GM21723 (cell line): ENCODE data around the gene TMEM107.

Experiments
- ATAC-seq: cut with Tn5 transposase; IDR thresholded peaks from one replicate; pipeline ENCODE4 v1.9.1; 2021; ENCODE audit warnings: mild to moderate bottlenecking, moderate library complexity; ENCODE audit not compliant: unreplicated experiment

Gene TMEM107

GRCh38 chr17:8138672-8139371 lies 37.4 kb downstream of the TMEM107 start:
- ATAC-seq: peak; percentile 78

- ATAC-seq: no peak
Measured at GRCh38 chr17:8138374-8138671, 37.9 kb downstream of the TMEM107 start.

- ATAC-seq: no peak
Measured at GRCh38 chr17:8137645-8138373, 38.4 kb downstream of the TMEM107 start.

DNA sequence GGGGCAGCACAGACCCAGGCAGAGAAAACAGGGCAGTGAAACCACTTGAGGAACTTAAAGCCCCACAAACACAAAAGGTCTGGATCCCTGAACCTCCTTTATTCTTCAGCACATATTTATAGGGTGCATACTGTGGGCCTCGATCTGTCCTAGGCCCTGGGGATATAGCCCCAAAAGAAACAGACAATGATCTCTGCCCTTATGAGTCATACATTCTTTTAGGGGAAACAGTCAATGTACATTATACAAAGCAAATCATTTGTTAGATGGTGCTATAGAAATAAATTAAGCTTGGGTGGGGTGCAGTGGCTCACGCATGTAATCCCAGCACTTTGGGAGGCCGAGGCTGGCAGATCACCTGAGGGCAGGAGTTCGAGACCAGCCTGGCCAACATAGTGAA lies 42.2 kb downstream of the TMEM107 start:
- no peak for ATAC-seq

DNA sequence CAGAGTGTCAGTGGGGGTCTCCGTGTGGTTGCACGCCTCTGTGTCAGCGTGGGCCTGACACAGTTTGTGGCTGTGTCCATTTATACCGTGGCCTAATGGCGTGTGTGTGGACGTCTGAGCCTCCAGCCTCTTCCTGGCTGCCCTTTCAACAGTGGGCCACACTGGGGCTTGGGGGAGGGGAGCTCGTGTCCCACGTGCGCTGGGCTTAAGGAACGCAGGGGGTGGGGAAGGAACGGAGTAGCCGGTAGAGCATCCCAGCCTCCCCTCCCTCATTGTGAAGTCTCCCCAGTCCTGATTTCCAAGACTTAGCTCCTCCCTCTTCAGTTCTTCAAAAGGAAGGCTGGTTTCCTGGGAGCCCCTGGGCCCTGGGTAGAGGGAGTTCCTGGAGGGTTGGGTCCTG lies 42.8 kb downstream of the TMEM107 start:
- ATAC-seq: no peak

DNA sequence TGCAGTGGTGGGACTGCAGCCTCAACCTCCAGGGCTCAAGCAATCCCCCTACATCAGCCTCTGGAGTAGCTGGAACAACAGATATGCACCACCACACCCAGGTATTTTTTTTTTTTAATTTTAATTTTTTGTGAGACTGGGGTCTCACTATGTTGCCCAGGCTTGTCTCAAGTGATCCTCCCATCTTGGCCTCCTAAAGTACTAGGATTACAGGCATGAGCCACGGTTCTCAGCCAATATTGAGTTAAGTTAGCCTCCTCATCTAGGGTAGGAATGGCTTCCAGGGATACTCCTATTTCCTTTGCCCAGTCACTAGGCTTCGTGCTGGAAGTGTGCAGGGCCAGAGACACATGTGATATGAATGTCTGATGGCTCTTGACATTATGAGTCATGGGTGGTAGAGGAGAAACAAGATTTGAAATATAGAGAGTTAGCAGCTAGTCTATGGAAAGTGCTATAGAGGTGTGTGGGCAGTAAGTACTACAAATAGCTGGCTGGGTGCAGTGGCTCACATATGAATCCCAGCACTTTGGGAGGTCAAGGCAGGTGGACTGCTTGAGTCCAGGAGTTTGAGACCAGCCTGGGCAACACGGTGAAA lies 44.2 kb downstream of the TMEM107 start:
- ATAC-seq: no peak

GRCh38 chr17:8128125-8128784 lies 47.9 kb downstream of the TMEM107 start:
- no peak for ATAC-seq

DNA sequence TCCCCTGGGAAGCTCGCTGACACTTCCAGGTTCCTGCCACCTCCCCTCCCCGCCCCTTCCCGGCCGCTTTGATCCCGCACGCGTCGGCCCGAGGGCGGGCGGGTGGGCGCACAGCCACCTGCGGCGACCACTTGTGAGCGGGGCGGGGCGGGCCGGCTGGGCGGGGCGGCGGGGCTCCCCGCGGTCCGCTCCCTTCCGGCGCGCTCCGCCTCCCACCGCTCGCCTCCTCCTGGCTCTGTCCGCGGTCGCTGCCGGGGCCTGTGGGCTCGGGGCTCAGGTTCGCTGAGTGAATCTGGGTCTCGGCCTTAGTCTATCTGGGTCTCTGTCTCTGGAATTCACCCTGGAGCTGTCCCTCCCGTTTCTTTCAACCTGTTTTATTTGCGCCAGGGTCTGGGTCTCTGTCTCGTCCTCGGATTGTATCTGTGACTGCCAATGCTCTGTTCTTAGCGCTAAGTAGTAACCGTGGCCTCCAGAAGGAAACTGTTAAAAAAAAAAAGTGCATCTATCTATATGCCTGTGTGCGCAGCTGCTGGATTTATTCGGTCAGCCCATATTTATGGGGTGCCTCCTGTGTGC lies 49.6 kb downstream of the TMEM107 start:
- ATAC-seq: peak; percentile 32

DNA sequence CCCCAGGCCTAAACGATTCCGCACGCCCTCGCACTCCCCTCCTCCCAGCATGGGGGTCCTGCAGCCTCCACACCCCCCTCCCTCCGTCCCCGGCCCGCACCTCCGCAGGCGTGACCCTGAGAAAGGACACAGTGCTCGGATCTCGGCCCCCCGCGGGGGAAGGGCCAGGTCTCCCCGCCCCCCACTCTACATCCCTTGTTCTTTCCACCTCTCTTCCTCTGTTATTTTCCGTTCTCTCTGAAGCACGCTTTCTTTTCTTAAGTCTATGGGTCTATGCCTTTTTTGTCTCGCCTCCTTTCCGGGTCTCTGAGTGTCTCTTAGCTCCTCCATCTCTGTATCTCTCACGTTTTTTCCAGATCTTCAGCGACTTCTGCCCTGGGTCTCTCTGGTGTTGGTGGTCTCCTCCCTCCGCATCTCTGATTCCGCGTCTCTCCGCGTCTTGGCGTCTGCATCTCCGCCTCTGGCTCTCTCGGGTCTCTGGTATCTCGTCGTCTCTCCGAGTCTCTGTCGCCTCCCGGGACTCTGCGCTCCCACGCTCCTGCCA lies 50.2 kb downstream of the TMEM107 start:
- no peak for ATAC-seq

GRCh38 chr17:8125154-8125946 lies 50.8 kb downstream of the TMEM107 start:
- peak; percentile 25 for ATAC-seq

DNA sequence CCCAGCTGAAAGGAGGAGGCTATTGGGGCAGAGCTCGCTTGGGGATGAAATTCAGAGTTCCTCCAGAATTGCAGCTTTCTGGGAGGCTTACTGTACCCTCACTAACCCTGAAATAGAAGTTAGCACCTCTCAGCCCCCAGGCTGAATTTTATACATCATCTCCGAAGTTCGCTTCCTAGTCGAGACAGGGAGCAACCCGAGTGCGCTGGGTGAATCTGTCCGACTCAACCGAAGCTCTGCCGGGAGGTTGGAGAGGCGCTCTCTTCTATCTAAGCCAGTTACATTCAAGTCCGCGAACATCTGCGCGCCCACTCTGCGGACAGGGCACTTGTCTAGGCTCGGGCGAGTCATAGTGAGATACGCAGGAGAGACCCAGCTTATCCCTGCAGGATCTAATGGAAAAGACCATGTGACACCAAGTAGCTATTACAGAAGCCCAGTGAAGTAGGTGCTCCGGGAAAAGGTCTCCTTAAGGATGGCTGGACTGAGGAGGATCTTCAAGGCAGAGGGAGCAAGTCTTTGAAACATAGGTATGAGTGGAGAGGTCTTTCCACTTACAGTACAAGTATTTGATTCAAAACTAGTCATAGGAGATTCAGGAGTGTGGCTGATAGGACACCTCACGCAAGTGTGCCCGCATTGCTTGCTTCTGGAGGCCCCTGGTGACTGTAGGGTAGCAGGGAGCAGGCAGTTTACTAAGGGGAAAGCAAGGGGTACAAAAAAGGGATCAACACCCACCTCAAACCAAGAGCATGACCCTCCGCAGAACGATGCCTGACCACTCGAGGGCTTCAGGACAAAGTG lies 51.6 kb downstream of the TMEM107 start:
- no peak for ATAC-seq

DNA sequence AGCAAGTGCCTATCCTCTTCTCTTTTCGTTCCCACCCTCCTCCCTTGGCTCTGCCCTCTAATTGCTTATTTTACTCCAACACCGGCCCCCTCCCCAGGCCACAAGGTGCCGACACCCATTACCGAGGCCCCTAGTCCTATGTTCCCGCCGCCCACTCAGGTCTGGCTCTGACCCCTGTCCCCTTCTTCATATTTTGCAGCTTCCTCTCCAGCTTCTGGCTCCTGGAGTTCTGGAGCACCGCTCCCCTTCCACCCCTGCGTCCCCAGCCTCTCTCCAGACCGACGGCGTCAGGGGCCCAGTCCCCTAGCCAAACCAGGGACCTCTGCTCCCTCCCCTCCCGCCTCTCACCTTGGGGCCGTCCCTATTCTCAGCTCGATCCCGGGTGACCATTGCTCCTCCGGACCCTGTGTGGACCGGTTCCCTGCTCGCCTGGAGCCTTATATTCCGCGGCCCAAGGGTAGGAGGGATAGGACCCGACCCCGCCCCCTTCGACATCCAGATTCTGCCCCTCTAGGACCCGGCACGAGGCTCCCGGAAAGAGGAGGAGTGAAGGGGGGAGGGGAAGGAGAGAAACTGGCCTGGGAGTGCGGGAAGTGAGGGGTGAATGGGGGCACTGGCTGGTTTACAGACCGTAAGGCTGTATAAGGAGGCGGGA lies 52.4 kb downstream of the TMEM107 start, which contains the start of gene HES7:
Gene HES7 (minus strand): TSS at position 412 of the 655 bp plus-strand sequence. CDS start 22 bp downstream, at position 390.
- no peak for ATAC-seq

- no peak for ATAC-seq
Measured at GRCh38 chr17:8122924-8123694, 53.1 kb downstream of the TMEM107 start.
